ENCODE measurements around the gene ARHGAP10. TPM values are rescaled to one million over a fixed set of nuclear protein-coding genes. Genes with fewer than 3 reads are reported as not detected.

Gene ARHGAP10
- total RNA-seq, 4 donors from 2014 or later = 7.0 to 52.8 (median 19.9) TPM

DNA sequence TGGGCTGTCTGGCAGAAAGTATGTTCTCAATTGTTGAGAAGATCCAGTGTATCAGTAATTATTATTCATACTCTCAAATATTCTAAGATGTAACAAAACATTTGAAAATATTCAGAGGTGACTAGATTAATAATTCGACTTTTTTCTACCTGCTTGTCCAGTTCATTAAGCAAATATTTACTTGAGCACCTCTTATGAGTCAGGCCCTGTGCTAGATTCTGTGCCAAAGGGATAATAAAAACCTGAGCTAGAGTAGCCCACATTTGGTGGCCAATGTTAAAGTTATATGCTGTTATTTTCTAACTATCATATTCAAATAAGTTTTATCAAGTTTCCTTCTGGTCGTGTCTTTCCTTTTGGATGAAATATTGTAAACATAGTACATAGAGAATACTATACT is 58.5 kb downstream of the ARHGAP10 start:
- no peak for DNase-seq
- no peaks in the 10 kb centered on the region for H3K9me3 ChIP-seq
- H3K27me3 ChIP-seq = no peaks in the 10 kb centered on the region
- no peak overlapping the region for H3K27ac ChIP-seq
- TF ChIP-seq, protein P1, sequence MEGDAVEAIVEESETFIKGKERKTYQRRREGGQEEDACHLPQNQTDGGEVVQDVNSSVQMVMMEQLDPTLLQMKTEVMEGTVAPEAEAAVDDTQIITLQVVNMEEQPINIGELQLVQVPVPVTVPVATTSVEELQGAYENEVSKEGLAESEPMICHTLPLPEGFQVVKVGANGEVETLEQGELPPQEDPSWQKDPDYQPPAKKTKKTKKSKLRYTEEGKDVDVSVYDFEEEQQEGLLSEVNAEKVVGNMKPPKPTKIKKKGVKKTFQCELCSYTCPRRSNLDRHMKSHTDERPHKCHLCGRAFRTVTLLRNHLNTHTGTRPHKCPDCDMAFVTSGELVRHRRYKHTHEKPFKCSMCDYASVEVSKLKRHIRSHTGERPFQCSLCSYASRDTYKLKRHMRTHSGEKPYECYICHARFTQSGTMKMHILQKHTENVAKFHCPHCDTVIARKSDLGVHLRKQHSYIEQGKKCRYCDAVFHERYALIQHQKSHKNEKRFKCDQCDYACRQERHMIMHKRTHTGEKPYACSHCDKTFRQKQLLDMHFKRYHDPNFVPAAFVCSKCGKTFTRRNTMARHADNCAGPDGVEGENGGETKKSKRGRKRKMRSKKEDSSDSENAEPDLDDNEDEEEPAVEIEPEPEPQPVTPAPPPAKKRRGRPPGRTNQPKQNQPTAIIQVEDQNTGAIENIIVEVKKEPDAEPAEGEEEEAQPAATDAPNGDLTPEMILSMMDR (IDR thresholded peaks at IDR 0.05) = no peak
- TF ChIP-seq POLR2A (IDR thresholded peaks at IDR 0.05) = no peak
- H3K4me3 ChIP-seq = no peak overlapping the region
- no peaks in the 10 kb centered on the region for H3K36me3 ChIP-seq
- H3K4me1 ChIP-seq = peaks cover 0 to 13% (median 2%) of the 10 kb centered on the region in 4 donors

DNA sequence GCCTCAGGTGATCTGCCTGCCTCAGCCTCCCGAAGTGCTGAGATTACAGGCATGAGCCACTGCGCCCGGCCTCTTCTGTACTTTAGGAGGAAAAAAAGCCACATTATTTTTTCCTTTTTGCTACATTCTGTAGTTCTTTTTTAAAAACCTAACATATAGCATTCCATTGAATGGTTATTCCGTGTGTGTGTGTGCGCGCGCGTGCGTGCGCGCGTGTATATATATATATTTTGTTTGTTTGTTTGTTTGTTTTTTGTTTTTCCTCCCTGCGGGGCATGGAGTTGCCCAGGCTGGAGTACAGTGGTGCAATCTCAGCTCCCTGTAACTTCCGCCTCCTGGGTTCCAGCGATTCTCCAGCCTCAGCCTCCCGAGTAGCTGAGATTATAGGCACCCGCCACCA is 59.5 kb downstream of the ARHGAP10 start:
- Histone ChIP-seq H3K27me3 (no peaks in the 10 kb centered on the region), H3K4me3 (no peak overlapping the region), H3K9me3 (no peaks in the 10 kb centered on the region), H3K27ac (no peak overlapping the region), H3K36me3 (no peaks in the 10 kb centered on the region), H3K4me1 (peaks cover 0 to 13% (median 2%) of the 10 kb centered on the region in 4 donors)
- DNase-seq = no peak
- TF ChIP-seq, protein P1 (IDR thresholded peaks at IDR 0.05) = no peak

DNA sequence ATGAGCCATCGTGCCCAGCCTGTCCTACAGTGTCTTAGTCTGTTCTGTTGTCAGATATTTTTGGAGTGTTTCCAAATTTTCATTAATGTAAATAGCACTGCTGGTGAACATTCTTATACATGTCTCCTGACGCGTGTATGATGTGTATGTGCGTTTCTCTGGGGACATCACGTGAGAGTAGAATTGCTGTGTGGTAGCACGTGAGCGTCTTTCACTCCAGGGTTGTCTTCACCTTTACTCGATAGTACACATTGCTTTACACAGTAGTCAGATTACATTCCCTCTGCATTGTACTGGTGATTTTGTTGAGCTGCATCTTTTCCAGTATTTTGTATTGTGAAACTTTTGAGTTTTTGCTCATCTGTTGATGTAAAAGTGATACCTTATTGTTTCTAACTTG is 60.0 kb downstream of the ARHGAP10 start:
- H3K9me3 ChIP-seq = no peaks in the 10 kb centered on the region
- H3K4me3 ChIP-seq = no peak overlapping the region
- no peak for DNase-seq
- TF ChIP-seq, protein P1 (IDR thresholded peaks at IDR 0.05) = no peak
- TF ChIP-seq POLR2A (IDR thresholded peaks at IDR 0.05) = no peak
- no peak overlapping the region for H3K27ac ChIP-seq
- H3K36me3 ChIP-seq = no peaks in the 10 kb centered on the region
- peaks cover 0 to 13% (median 2%) of the 10 kb centered on the region in 4 donors for H3K4me1 ChIP-seq
- H3K27me3 ChIP-seq = no peaks in the 10 kb centered on the region

DNA sequence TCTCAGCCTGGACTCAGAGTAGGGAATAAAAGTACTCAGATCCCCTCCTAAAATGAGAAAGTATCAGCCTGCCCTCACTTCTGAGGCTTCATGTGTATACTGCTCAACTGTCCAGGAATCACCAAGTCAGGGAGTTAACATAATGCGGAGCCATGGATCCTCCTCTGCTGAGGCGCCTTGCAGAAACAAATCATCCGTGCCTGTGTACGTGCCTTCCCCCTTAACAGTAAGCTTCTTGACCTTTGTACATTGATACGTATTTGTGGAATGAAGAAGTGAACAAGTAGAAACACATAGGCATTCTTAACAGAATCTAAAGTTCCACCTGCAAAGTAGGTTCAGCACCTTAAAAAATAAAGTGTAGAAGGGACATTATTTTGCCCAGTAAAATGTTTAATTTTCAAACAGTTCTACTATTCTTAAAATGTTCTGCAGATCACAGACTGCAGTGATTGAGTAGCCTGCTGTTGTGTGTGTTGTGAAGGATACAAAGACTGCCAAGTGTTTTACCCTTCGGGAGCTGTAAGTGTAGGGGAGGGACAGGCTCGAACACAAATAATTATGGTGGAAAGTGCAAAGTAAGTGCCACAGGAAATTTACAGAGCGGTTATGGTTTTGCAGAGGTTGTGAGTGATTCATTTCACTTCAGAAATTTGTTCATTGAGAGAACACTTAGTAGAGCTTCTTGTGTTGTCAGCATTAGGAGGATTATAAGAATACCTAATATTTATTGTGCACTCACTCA is 61.9 kb downstream of the ARHGAP10 start:
- peak overlapping the region in 1 of 4 donors; percentile 11 for H3K27ac ChIP-seq
- no peaks in the 10 kb centered on the region for H3K27me3 ChIP-seq
- no peak for DNase-seq
- TF ChIP-seq POLR2A (IDR thresholded peaks at IDR 0.05) = no peak
- TF ChIP-seq, protein P1 (IDR thresholded peaks at IDR 0.05) = no peak
- H3K4me3 ChIP-seq = no peak overlapping the region
- no peaks in the 10 kb centered on the region for H3K36me3 ChIP-seq
- H3K4me1 ChIP-seq = peaks cover 0 to 10% (median 0%) of the 10 kb centered on the region in 4 donors
- no peaks in the 10 kb centered on the region for H3K9me3 ChIP-seq

DNA sequence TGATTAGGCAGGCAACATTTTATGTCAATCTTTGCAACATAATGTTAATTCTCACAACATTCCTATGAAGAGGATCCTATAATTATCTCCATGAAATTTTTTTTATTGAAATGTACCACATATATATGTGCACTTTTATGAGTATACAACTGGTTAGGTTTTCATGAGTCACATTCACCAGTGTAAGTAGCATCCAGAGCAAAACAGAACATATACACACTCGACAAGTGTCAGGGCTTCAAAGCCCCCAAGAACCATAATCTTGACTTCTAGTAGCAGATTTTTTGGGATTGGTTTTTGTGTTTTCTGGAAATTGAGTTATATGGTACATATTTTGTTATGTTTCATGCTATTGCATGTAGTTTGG is 62.4 kb downstream of the ARHGAP10 start:
- H3K36me3 ChIP-seq = no peaks in the 10 kb centered on the region
- DNase-seq = no peak
- TF ChIP-seq POLR2A (IDR thresholded peaks at IDR 0.05) = no peak
- TF ChIP-seq, protein P1 (IDR thresholded peaks at IDR 0.05) = no peak
- peaks cover 0 to 10% (median 0%) of the 10 kb centered on the region in 4 donors for H3K4me1 ChIP-seq
- H3K4me3 ChIP-seq = no peak overlapping the region
- no peaks in the 10 kb centered on the region for H3K9me3 ChIP-seq
- no peak overlapping the region for H3K27ac ChIP-seq
- H3K27me3 ChIP-seq = no peaks in the 10 kb centered on the region

Measured in Peyer's patch (tissue), 4 donors.